22Rv1 (cell line): ENCODE results near the gene KRT7.

Experiments used
- ZFX ChIP-seq: fragments of 450-650 bp; IDR thresholded peaks from 2 replicates; pipeline ENCODE4 v1.6.1; 2017; ENCODE audit warnings: antibody characterized with exemption, borderline replicate concordance
- TF ChIP-seq, protein P1 (sequence below): fragments of 450-650 bp; IDR thresholded peaks from 2 replicates; pipeline ENCODE4 v1.5.1; 2017; ENCODE audit warnings: mild to moderate bottlenecking

DNA sequence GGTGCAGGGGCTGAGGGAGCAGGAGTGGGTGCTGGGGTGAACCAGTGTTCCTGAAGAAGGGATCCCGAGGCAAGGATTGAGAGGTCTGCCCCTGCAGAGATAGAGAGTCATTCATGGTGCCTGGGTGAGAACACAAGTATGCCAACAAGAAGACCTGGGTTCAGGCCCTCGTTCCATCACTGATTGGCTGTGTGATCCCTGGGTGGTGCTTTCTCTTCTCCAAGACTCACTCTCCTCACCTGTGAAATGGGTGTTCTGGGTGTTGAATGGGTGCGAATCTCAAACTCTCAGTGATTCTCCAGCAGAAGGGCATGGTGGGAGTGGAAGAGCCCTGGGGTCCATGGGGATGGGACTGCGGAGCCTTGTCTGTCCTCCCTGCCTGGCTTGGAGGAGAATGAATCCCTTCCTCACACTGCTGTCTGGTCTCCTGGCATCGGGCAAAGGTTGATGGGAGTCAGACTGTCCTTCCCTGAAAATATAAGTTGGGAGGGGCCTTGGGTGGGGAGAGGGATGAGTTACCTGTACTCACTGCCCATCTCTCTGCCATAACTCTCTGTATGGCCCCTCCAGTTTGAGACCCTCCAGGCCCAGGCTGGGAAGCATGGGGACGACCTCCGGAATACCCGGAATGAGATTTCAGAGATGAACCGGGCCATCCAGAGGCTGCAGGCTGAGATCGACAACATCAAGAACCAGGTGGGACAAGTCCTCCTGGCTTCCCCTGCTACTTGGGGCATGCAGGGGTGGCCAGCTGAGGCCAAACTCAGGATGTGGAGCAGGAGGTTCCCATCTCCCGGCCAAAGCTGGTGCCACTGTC, 9.6 kb downstream of the KRT7 start:
- TF ChIP-seq, protein P1, sequence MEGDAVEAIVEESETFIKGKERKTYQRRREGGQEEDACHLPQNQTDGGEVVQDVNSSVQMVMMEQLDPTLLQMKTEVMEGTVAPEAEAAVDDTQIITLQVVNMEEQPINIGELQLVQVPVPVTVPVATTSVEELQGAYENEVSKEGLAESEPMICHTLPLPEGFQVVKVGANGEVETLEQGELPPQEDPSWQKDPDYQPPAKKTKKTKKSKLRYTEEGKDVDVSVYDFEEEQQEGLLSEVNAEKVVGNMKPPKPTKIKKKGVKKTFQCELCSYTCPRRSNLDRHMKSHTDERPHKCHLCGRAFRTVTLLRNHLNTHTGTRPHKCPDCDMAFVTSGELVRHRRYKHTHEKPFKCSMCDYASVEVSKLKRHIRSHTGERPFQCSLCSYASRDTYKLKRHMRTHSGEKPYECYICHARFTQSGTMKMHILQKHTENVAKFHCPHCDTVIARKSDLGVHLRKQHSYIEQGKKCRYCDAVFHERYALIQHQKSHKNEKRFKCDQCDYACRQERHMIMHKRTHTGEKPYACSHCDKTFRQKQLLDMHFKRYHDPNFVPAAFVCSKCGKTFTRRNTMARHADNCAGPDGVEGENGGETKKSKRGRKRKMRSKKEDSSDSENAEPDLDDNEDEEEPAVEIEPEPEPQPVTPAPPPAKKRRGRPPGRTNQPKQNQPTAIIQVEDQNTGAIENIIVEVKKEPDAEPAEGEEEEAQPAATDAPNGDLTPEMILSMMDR, result no peak
- TF ChIP-seq ZFX, result no peak
